ENCODE measurements around the gene TEX51. TPM values are rescaled to one million over a fixed set of nuclear protein-coding genes. Genes with fewer than 3 reads are reported as not detected.

The TEX51 gene
- polyA plus RNA-seq, 1 experiment, result not detected

DNA sequence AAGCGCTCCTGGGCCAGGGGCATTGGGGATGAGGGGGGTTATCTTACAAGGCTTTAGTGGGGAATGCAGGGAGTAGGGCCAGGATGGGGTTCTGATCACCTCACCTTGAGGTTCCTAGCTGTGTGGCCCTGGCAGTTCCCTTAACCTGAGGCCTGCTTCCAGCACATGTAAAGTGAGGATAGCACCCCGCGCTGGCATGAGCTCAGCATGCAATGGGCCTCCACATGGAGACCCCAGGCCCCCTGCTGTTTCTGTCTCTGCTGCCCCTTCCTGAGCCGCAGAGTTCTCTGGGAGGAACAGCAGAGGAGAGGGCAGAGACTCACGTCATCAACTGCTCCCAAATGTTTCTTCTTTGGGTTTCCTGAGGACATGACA, 8.6 kb upstream of the TEX51 start:
- TF ChIP-seq, protein P1, sequence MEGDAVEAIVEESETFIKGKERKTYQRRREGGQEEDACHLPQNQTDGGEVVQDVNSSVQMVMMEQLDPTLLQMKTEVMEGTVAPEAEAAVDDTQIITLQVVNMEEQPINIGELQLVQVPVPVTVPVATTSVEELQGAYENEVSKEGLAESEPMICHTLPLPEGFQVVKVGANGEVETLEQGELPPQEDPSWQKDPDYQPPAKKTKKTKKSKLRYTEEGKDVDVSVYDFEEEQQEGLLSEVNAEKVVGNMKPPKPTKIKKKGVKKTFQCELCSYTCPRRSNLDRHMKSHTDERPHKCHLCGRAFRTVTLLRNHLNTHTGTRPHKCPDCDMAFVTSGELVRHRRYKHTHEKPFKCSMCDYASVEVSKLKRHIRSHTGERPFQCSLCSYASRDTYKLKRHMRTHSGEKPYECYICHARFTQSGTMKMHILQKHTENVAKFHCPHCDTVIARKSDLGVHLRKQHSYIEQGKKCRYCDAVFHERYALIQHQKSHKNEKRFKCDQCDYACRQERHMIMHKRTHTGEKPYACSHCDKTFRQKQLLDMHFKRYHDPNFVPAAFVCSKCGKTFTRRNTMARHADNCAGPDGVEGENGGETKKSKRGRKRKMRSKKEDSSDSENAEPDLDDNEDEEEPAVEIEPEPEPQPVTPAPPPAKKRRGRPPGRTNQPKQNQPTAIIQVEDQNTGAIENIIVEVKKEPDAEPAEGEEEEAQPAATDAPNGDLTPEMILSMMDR (IDR thresholded peaks at IDR 0.05; ENCODE audit: insufficient read depth, low read depth, low read length), result no peak
- Histone ChIP-seq H3K36me3 (ENCODE audit: control insufficient read depth, insufficient read depth, low read length) (no peaks in the 10 kb centered on the region), H3K27me3 (ENCODE audit: control insufficient read depth, insufficient read depth, low read length) (peaks cover 2% of the 10 kb centered on the region), H3K4me3 (ENCODE audit: low read depth, low read length) (no peak overlapping the region)
- no peak for DNase-seq (ENCODE audit: low read depth)
- POLR2A ChIA-PET, result no interaction called here
- CTCF ChIA-PET, result interaction anchor here (1.0 kb wide), 1 partner anchor 35 kb away, joined by 3 read pairs; no protein-coding TSS in a partner anchor

DNA sequence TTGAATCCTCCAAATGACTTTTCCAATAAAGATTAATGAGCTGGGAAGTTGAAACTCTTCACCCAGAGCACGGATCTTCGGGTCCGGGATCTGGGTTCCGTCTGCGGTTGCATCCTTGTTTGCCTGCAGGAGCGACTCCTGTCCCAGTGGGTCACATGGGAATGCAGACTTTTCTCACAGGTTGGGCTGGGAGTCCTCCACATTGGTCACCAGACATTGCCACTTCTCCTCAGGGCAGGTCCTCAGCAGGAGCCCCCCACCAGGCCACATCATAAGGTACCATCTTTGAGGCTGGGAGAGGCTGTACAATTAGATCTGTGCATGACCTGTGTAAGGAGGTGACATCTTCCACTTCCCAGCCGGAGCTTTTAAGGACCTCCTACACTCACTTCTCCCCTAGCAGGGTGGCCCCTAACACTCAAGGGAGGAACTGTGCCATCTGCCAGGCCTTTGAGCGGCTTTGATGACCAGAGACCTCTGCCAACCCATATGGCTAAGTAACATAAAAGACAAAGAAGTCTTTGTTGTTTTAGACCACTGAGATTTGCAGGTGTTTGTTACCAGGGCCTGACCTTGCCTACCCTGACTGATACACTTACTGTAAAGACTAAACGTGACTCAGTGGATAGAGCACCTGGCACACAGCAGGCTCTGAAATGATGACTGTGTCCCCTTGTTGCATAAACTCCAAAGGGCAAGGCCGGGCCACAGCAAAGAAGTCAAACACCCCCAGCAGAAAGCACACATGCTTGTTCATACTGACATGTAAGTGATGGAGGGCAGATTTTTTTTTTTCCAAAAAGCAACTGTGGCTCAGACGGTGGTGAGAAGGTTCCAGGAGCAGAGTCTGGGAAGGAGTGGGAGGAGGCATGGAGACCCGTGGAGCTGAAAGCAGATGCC, 7.9 kb upstream of the TEX51 start:
- ChIA-PET CTCF (interaction anchor here (1.0 kb wide), 1 partner anchor 35 kb away, joined by 3 read pairs; no protein-coding TSS in a partner anchor), POLR2A (no interaction called here)
- TF ChIP-seq, protein P1 (IDR thresholded peaks at IDR 0.05; ENCODE audit: insufficient read depth, low read depth, low read length), result no peak
- DNase-seq (ENCODE audit: low read depth), result no peak
- H3K36me3 ChIP-seq (ENCODE audit: control insufficient read depth, insufficient read depth, low read length), result no peaks in the 10 kb centered on the region
- peaks cover 2% of the 10 kb centered on the region for H3K27me3 ChIP-seq (ENCODE audit: control insufficient read depth, insufficient read depth, low read length)
- H3K4me3 ChIP-seq (ENCODE audit: low read depth, low read length), result no peak overlapping the region

DNA sequence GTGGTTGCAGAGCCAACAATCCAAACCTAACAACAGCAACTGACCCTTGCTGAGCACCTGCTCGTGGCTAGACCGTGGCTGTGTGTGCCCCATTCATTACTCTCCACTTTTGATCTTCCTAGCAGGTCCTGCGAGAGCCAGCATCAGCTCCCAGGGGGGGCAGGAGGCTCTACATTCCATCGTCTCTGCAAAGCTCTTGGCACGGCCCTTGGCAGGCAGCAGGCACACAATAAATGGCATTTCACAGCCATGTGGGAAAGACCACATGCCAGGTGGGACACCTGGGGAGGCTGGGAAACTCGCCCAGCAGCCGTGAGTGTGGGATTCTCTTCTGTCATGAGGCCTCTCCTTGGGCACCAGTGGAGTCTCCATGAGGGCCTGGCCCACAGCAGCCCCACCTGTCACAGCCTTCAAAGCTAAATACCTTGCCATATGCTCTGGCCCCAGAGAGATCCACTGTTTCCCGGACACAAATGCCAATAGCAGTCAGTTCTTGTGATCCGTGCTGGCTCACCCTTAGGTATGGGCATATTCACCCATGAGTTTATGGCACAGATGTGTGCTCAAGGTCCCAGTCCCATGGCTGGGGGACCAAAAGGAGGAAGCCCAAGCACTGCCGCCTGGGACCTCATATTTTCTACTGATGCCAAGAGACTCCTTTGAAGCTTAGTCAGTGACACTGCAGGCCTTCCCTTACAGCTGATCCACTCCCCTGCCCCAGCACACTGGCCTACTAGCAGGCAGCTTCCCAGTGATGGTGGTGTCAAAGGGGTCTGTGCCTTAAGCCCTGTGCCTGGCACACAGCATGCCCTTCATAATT, 6.8 kb upstream of the TEX51 start:
- POLR2A ChIA-PET, result no interaction called here
- H3K27me3 ChIP-seq (ENCODE audit: control insufficient read depth, insufficient read depth, low read length), result peaks cover 1% of the 10 kb centered on the region
- no peak for DNase-seq (ENCODE audit: low read depth)
- no peaks in the 10 kb centered on the region for H3K36me3 ChIP-seq (ENCODE audit: control insufficient read depth, insufficient read depth, low read length)
- no peak overlapping the region for H3K4me3 ChIP-seq (ENCODE audit: low read depth, low read length)
- CTCF ChIA-PET, result no interaction called here
- TF ChIP-seq, protein P1 (IDR thresholded peaks at IDR 0.05; ENCODE audit: insufficient read depth, low read depth, low read length), result no peak

DNA sequence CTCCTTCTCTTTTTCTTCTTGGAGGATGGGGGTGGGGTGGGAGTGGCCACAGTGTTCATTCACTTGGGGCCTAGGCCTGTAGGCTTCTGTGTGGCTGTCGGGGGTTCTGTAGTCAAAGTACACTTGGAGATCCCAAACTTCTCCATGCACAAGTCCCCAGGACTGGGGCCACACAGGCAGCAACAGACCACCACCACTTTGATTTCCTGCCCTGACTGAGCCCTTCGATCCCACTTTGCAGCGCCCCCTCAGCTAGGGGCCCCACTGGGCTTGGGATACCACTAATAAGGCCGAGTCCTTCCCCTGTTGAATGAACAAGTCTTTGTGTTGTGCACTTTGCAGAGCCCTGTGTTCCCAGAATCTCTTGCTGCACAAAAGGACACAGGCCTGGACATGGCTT, 5.5 kb upstream of the TEX51 start:
- TF ChIP-seq, protein P1 (IDR thresholded peaks at IDR 0.05; ENCODE audit: insufficient read depth, low read depth, low read length), result no peak
- no peaks in the 10 kb centered on the region for H3K36me3 ChIP-seq (ENCODE audit: control insufficient read depth, insufficient read depth, low read length)
- POLR2A ChIA-PET, result no interaction called here
- DNase-seq (ENCODE audit: low read depth), result no peak
- H3K4me3 ChIP-seq (ENCODE audit: low read depth, low read length), result no peak overlapping the region
- H3K27me3 ChIP-seq (ENCODE audit: control insufficient read depth, insufficient read depth, low read length), result peaks cover 1% of the 10 kb centered on the region
- CTCF ChIA-PET, result no interaction called here

DNA sequence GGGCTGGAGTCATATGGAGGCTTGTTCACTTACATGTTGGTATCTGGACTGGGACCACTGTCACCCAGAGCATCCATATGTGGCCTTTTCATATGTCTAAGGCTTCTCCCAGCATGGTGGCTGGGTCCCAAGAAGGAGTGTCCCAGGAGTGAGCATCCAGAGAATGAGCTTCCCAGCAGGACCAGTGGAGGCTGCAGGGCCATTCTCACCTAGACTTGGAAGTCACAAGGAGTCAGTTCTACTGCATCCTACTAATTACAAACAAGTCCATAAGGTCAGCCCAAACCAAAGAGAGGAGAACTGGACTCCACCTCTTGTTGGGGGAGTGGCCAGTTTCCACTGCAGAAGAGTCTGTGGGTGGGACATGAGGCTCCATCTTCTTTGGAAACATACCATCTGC, 5.1 kb upstream of the TEX51 start:
- Histone ChIP-seq H3K27me3 (ENCODE audit: control insufficient read depth, insufficient read depth, low read length) (peaks cover 1% of the 10 kb centered on the region; the same call in 1 of the 2 replicates), H3K4me3 (ENCODE audit: low read depth, low read length) (no peak overlapping the region), H3K36me3 (ENCODE audit: control insufficient read depth, insufficient read depth, low read length) (no peaks in the 10 kb centered on the region)
- CTCF ChIA-PET, result no interaction called here
- POLR2A ChIA-PET, result no interaction called here
- TF ChIP-seq, protein P1 (IDR thresholded peaks at IDR 0.05; ENCODE audit: insufficient read depth, low read depth, low read length), result no peak
- DNase-seq (ENCODE audit: low read depth), result no peak

All from BJ (cell line).